ENCODE measurements around the gene CTNNA3. TPM values are rescaled to one million over a fixed set of nuclear protein-coding genes. Genes with fewer than 3 reads are reported as not detected.

The CTNNA3 gene
- polyA plus RNA-seq, 4 donors: 1.0 to 3.9 (median 2.9) TPM

DNA sequence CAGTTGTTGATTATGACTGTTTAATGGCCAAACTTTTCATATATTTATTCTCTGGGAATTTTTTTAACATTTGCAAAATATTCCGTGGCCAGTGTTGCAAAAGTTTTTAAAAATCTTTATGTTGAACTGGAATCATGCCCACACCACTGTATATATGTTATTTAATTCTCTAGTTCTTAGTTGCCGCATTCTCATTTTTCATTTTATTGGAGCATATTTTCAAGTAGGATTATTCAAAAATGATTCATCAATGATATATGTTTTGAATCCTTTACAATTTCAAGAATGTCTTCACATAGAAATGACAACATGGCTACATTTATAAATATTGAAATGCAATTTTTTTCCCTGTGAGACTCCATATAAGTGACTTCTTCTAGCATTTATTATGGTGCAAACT lies 958.8 kb downstream of the CTNNA3 start:
- no peak for DNase-seq (ENCODE audit: low read depth in 4 of 4, low spot score in 3 of 4)

DNA sequence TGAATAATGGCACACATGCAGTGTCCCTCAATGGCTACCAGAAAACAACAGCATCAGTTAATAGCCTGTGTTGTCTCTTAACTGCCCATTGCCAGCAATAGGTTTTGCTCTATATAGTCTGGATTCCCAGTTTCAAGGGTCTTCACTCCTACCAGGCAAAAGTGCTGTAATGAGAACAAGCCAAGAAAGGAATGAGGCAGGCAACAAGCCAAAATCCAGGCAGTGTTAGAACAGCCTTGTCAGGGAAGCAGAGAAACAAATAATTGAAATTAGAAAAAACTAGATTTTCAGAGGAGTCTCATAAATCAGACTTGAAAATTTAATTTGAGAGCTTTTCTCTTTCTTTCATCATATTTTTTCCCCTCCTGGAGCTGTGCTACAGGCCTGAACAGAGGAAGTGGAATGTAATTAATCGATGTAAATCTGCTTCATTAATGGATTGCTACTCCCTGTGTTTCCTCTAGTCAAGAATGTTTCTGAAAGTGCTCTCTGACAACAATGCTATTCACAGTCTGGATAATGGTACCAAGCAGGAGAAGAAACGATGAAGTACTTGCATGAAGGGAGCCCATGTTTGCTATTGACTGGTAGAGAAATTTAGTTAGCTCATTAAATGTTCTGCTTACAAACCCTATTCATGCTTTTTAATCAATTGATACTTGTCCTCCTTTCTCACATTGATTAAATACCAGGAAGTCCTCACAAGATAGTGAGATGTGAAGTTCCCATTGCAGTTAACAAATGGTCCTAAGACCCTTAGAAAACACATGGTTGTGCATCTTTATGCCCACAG lies 972.2 kb downstream of the CTNNA3 start:
- DNase-seq (ENCODE audit: low read depth in 4 of 4, low spot score in 3 of 4): peak in 1 of 4 donors; percentile 5

DNA sequence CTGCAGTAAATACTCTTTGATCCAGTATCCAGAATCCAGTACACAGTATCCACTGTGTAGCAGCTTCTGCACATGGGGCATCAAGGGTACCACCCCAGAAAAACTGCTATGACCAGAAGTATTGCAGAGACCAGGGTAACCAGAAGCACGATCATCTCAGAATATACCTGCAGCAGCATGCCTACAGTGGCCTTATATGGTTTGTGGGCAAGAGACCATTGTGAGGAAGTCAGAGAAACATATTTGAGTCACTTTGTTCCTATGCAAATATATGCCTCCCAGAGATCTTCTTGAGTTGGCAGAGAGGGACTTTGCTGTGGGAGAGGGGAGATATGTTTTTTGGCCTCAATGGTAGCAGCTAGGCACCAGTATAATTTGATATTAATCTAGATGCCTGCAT lies 976.5 kb downstream of the CTNNA3 start:
- DNase-seq (ENCODE audit: low read depth in 4 of 4, low spot score in 3 of 4): no peak

DNA sequence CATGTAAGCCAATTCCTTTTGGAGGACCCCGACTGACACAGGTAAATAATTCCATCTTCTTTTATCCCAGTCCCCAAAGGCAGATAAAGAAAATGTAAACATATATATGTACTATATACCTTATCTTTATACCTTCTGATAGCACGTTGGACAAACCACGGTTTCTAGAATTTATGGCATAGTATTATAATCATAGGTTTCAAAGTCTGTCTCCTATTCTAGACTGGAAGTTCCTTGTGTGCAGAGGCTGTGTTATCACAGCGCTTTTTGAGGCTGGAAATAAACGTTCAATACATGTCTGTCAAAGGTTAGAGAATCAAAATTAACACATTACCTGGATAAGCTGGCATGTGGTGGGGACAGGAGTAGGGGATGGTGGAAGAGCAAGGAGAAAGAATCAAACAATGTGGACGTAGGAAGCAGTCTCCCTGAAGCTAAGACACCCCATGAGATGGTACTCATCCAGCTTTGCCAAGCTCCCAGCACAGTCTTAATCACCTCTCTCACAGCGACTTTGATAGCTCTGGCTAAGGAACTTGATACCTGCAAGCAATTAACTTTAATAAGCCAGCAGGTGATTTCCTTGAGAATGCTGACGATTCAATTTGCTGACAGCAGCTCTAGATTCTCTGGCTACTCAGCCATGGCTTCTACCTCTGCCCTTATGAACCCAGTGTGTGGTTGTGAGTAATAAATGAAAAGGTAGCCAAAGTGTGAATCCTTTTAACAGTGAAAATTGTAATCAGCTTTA lies 978.6 kb downstream of the CTNNA3 start:
- peak; percentile 6 to 32 (median 12) for DNase-seq (ENCODE audit: low read depth in 4 of 4, low spot score in 3 of 4)

DNA sequence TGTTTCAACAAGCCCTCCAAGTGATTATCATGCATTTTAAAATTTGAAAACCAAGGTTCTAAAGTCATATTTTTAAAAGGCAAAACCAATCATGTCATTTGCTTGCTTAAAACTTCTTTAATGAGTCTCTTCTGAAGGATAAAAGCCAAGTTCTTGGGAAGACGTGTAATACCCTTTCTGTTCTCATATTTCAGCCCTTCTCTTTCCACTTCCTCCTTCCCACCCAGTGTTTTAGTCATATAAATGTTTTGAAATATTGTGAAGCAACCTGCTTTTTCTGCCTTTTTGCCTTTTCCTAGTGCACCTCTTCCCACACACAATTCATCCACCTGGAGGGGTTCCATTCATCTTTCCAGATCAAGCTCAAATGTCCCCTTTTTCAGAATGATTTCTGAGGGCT lies 981.3 kb downstream of the CTNNA3 start:
- DNase-seq (ENCODE audit: low read depth in 4 of 4, low spot score in 3 of 4): no peak

DNA sequence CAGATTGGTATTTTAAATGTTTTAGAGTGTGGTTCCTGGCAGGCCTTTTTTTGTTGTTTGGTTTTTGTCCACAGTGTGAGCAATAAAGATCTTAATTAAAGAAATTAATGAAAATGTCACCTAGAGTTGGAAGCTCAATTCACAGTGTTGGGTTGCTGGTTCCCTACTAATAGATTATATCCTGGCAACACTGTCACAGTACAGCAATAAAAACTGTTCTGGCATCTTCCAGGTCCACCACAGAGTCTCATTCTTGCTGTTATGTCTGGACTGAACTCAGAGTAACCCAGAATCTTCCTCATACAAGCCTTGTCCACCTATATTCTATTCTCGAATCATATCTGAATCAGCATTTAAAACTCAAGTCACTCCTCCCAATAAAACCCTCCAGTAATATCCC lies 982.6 kb downstream of the CTNNA3 start:
- DNase-seq (ENCODE audit: low read depth in 4 of 4, low spot score in 3 of 4): no peak

DNA sequence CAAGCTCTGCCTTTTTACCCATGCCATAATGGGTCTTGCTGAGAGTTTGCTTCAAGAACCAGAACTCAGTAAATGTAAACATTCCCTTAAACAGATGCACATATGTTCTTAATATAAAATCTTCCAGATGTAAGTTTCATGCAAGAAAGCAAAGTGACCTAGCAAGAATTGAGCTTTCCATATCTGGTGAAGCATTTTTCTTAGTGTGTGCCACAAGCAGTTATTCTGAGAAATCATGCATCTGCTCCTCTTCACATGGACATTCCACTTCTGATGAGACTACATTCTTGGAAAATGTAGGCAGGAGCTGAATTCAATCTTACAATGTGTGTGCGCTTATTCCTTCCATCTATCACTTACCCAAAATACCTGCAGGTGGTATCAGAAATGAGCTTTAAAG lies 997.9 kb downstream of the CTNNA3 start:
- DNase-seq (ENCODE audit: low read depth in 4 of 4, low spot score in 3 of 4): no peak

DNA sequence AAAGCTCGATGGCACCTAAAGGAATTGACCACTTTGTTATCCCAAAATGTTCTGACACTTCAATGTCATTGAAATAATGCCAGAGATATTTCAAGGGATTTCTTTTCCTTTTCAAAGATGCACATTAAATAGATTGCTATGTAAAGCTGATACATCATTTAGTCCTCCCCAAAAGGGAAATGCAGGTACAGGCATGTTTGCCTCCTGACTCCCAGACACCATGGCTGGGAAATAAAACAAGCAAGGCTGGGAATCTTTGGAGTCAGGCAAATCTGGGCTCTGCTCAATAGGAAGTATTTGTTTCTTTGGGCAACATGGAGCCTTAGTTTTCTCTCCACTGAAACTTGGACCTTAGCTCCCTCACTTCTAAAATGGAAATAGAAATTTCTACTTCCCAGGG lies 1000.9 kb downstream of the CTNNA3 start:
- DNase-seq (ENCODE audit: low read depth in 4 of 4, low spot score in 3 of 4): no peak

DNA sequence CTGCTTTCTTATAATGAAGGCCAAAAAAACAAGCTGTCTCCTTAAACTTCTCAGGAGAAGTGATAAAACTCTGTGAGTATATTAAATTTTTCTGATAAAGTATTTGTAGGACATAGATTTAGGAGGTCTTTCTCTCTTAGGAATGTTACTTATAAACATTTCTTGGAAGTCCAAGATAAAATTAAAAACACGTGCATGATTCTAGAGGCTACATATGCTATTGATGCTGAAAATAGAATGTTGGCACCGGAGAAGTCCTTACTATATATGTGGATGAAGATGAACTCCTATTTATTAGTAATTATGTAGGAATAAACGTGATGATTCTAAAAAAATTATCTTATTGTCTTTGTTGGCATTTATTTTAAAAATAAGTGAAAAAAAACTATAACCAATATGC lies 1011.4 kb downstream of the CTNNA3 start:
- no peak for DNase-seq (ENCODE audit: low read depth in 4 of 4, low spot score in 3 of 4)

DNA sequence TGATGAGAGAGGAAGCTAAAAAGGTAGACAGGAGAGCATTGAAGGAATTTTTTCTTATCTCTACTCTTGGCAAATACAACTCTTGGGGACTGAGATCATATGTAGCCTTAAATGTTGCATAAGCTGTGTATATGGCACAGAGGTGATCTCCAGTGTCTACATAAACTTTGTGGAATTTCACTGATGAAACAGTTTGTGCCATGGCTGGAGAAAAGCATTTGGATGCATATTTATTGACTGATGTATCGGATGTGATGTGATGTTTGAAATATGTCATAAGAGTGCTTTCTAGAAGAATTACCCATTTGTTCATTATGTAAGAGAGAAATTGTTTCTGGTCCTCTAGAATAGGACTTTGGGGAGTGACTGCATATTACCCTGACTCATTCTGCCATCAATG lies 1015.1 kb downstream of the CTNNA3 start:
- DNase-seq (ENCODE audit: low read depth in 4 of 4, low spot score in 3 of 4): no peak

DNA sequence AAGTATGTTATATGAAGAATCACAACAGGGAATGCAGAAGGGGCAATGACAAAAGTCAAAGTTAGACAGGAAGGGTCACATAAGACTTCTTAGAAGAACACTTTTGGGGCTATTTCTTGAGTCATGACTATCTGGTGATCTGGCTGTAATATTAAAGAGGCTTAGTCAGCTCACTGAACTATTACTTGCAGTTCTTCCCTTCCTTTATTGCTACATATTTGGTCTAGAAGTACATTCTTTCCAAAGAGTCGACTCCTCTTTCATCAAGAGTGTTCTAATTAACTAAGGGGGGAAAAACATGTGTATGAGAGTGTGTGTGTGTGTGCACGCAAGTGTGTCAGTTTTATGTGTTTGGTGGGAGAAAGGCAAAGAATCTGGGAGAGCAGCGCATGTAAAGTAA lies 1017.5 kb downstream of the CTNNA3 start:
- no peak for DNase-seq (ENCODE audit: low read depth in 4 of 4, low spot score in 3 of 4)

DNA sequence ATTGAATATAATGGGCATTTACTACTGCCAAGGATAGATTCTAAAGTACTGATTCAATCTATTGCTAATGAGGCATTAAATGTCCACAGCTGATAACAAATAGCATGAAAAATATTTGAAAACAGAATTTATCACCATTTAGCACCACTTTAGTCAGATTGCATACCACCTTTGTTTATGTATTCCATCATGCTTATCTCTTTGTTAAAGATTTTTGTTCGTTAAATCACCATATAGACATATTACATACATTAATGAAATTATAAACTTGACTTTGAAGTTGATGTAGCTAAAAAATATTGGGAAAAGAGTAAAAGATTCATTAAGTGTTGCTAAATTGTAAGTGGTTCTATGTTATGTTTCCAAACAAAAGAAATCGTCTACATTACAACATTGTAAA lies 1022.9 kb downstream of the CTNNA3 start:
- no peak for DNase-seq (ENCODE audit: low read depth in 4 of 4, low spot score in 3 of 4)

DNA sequence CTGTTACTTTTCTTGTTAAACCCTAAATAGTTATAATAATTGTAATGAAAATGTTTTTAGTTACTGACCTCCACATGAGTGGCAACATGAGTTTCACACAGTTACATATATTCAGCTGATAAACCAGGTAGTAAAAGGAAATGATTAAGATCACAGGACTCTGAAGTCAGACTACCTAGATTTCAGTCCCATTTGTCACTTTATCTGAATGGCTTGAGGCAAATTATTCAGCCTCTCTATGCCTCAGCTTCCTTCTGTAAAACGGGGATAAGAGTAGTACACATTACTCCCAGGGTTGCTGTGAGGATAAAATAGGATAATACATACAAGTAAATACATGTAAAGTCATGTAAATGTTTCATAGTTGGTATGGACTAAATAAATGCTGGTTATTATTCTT lies 1024.4 kb downstream of the CTNNA3 start:
- no peak for DNase-seq (ENCODE audit: low read depth in 4 of 4, low spot score in 3 of 4)

DNA sequence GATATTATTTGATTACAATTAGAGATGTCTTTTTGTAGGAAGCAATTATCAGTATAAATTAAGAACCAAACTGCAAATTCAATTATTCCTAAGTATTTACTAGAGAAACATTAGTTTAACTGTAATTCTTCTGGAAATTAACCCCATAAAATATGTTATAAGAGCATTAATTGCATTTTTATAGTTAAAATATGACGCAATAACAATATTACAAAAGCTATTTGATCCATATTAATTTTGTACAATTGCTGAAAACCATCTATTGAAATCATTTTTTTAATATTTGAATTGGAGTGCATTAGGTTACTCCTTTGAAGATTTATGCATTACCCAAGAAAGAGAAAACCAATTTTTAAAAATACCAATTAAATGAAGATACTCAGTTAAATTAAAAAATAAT lies 1024.9 kb downstream of the CTNNA3 start:
- DNase-seq (ENCODE audit: low read depth in 4 of 4, low spot score in 3 of 4): no peak

DNA sequence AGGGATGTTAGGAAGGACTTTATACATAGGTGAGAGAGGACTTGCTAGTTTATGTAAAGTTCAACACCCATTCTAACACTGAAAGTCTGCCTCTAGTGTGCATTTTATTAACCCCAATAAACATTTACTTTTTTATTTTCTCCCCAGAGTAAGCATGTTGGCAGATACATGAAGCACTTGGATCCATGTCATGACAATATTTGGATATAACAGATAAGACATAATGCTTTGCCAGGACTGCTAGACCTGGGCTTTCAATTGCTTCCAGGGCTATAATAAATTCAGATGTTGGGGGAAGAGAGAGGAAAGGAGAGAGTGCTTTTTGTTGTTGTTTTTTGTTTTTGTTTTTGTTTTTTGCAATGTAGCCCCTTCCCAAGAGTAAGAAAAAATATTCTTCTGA lies 1039.5 kb downstream of the CTNNA3 start:
- DNase-seq (ENCODE audit: low read depth in 4 of 4, low spot score in 3 of 4): no peak

DNA sequence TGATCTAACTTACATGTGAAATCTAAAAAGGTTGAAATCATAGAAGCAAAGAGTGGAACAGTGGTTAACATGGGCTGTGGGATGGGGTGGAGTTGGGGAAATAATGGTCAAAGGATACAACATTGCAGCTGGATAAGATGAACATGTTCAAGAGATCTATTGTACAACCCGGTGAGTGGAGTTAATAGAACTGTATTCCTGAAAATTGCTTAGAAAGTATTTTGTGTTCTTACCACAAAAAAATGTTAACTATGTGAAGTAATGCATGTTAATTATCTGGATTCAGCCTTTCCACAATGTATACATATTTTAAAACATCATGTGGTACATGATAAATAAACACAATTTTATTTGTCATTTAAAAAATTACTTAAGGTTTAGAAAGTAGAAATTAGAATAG lies 1041.1 kb downstream of the CTNNA3 start:
- DNase-seq (ENCODE audit: low read depth in 4 of 4, low spot score in 3 of 4): no peak

DNA sequence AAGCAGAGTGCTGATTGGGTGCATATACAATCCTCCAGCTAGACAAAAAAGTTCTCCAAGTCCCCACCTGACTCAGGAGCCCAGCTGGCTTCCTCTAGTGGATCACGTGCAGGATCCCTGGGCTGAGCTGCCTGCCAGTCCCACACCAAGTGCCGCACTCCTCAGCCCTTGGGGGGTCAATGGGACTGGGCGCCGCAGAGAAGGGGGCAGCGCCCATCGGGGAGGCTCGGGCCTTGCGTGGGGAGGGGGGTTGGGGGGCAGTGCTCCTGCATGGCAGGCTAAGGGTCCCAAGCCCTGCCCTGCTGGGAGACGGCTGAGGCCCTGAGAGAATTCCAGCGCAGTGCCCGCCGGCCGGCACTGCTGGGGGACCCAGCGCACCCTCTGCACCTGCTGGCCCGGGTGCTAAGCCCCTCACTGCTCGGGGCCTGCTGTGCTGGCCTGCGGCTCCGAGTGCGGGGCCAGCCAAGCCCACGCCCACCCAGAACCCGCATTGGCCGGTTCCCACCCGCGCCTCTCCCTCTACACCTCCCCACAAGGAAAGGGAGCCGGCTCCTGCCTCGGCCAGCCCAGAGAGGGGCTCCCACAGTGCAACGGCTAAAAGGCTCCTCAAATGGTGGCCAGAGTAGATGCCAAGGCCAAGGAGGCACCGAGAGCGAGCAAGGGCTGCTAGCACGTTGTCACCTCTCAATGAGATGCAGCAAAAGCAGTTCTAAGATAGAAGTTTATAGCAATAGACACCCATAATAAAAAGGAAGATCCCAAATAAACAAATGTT lies 1044.5 kb downstream of the CTNNA3 start:
- no peak for DNase-seq (ENCODE audit: low read depth in 4 of 4, low spot score in 3 of 4)

DNA sequence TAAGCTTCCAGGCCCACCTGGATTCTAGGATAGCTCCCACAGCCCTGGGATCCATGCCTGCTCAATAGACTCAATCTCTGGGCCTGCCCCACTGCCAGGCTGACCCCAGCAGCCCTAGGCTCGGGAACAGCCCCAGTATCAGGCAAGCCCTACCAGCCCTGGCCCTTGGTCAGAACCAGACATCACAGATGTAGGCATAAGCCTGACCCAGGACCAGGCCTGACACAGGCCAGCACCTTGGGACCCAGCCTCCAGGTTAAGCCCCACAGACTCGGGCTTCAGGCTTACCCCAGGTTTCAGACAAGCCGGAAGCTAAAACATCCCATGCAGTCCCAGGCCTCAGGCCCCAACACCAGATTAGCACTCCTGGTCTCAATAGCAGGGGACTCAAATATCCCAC lies 1046.4 kb downstream of the CTNNA3 start:
- no peak for DNase-seq (ENCODE audit: low read depth in 4 of 4, low spot score in 3 of 4)

DNA sequence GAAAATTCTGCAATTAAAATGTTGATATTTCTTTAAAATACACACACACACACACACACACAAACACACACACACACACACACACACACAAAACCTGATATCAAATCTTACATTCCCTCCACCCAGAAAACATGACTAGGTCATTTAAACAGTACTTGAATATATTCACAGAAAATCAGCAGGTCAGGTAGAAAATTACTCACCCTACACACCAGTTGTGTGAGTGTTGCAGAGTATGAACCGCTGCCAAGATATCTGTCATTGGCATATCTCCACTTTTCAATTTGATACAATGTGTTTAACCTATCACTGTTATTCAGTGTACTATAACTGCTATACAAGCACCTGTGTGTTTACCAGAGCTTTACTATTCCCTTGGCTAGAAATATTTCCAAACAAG lies 1053.8 kb downstream of the CTNNA3 start:
- DNase-seq (ENCODE audit: low read depth in 4 of 4, low spot score in 3 of 4): no peak

DNA sequence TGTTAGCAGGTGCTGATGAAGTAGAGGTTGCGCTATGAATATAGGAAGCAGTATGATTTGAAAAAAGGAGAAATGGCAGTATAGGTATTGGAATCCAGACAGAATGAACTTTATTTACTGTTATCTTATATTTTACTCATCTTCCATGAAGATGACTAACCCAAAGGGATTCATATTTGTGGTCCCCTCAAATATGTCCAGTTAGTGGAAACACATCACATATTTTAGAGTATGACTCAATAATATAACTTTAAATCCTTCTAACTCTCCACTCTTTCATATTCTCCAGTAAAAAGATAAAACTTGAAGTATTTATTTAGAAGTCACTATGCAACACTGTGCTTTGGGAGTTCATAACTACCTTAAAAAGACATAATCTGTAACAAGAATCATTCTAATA lies 1056.6 kb downstream of the CTNNA3 start:
- no peak for DNase-seq (ENCODE audit: low read depth in 4 of 4, low spot score in 3 of 4)

DNA sequence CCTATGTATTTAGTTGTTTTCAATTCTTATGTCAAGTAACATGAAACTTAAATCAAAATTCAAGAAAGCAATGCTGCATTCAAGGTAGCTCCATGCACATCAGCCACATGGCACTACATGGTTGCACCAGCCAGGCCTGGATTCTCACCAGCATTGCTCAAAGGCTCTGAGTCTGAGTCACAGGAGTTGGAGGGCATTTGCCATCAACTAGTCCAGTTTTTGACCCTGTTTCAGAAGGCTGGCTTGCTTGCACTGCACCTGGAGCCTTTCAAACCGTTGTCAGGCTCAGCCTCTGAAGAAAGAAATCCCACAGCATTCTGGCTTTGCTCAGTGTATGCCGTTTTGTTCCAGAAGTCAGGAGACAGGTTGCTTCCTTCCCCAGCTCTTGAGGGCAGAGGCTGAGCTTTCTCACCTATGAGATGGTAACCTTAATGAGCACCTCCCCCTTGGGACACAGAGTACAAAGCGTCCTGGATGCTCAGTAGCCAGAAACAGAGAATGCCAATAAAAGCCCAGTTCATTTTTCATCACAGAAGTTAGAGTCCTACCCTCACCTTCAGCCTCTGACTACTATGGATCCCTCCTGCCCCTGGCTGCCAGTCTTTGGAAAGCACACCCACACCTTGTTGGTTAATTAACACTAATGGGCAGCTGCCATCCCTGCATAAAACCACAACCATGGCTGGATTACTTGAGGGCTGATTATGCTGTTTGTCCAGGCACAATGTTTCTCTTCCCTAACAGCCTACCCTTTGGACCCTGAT lies 1058.5 kb downstream of the CTNNA3 start:
- DNase-seq (ENCODE audit: low read depth in 4 of 4, low spot score in 3 of 4): no peak
